H1 (cell line): ENCODE measurements around the gene PLEKHO1. TPM values are rescaled to one million over a fixed set of nuclear protein-coding genes. Genes with fewer than 3 reads are reported as not detected.

Source experiments
- CEBPB ChIP-seq: IDR thresholded peaks from 2 replicates; pipeline ENCODE4 v1.6.1; 2012; ENCODE audit warnings: low read depth, low read length
- CHD2 ChIP-seq: IDR thresholded peaks from 2 replicates; pipeline ENCODE4 v1.6.1; 2012; ENCODE audit warnings: low read length, improper control_type of control experiment
- KDM4A ChIP-seq: IDR thresholded peaks from one replicate; pipeline ENCODE4 v1.7.1; 2012; ENCODE audit warnings: low read depth, mild to moderate bottlenecking, moderate library complexity, low read length, inconsistent platforms; ENCODE audit not compliant: severe bottlenecking
- MAX ChIP-seq: IDR thresholded peaks from 2 replicates; pipeline ENCODE4 v1.6.1; 2012; ENCODE audit warnings: inconsistent platforms
- NANOG ChIP-seq: IDR thresholded peaks from 2 replicates; pipeline ENCODE4 v1.6.1; 2011; ENCODE audit warnings: low read length, low read depth, mild to moderate bottlenecking, inconsistent platforms; ENCODE audit not compliant: insufficient read depth, poor library complexity, severe bottlenecking
- NRF1 ChIP-seq: IDR thresholded peaks from 2 replicates; pipeline ENCODE4 v1.6.1; 2011; ENCODE audit warnings: mild to moderate bottlenecking, low read depth, low read length, improper control_type of control experiment
- PHF8 ChIP-seq: fragments of 200-600 bp; sonication (generic); conservative IDR thresholded peaks from 2 replicates; pipeline ENCODE4 v1.7.1; 2012; ENCODE audit warnings: low read depth, mild to moderate bottlenecking, inconsistent platforms, low read length, moderate library complexity
- POLR2A ChIP-seq, 2 experiments: IDR thresholded peaks; 1 replicate in 1 of 2; 2 replicates in 1 of 2; pipeline ENCODE4 v1.6.1; 2011; ENCODE audit warnings: low read depth in 2 of 2, low read length in 2 of 2, mild to moderate bottlenecking in 2 of 2; ENCODE audit errors: control extremely low read depth in 1 of 2
- RAD21 ChIP-seq, 2 experiments: IDR thresholded peaks in 1 of 2; conservative IDR thresholded peaks in 1 of 2; 2 replicates each; pipeline ENCODE4 v1.6.1; 2011; ENCODE audit warnings: low read depth in 2 of 2, low read length in 2 of 2, improper control_type of control experiment in 1 of 2, inconsistent platforms in 1 of 2, mild to moderate bottlenecking in 1 of 2, moderate library complexity in 1 of 2
- SIN3A ChIP-seq, 2 experiments: IDR thresholded peaks in 1 of 2; conservative IDR thresholded peaks in 1 of 2; 2 replicates each; pipeline ENCODE4 v1.6.1; 2011 to 2012; ENCODE audit warnings: low read length in 2 of 2, improper control_type of control experiment in 1 of 2, low read depth in 1 of 2, mild to moderate bottlenecking in 1 of 2
- SP2 ChIP-seq: IDR thresholded peaks from 2 replicates; pipeline ENCODE4 v1.6.1; 2012; ENCODE audit warnings: mild to moderate bottlenecking, low read length, inconsistent platforms
- SUZ12 ChIP-seq: fragments of 200-600 bp; sonication (generic); IDR thresholded peaks from 2 replicates; pipeline ENCODE4 v1.6.1; 2012; ENCODE audit warnings: mild to moderate bottlenecking, inconsistent platforms, low read length, moderate library complexity, mixed read lengths
- TAF1 ChIP-seq: IDR thresholded peaks from 2 replicates; pipeline ENCODE4 v1.6.1; 2011; ENCODE audit warnings: mild to moderate bottlenecking, low read depth, low read length
- TBP ChIP-seq: IDR thresholded peaks from 2 replicates; pipeline ENCODE4 v1.6.1; 2011; ENCODE audit warnings: low read depth, low read length, improper control_type of control experiment
- polyA plus RNA-seq, 7 experiments: library from polyadenylated mRNA; depleted of rRNA in 3 of 7; stranded (reverse) in 5 of 7; unstranded in 2 of 7; fragments of >200 nt in 5 of 7; fragments of 200-250 nt in 2 of 7; gene quantifications; 1 replicate in 5 of 7; 2 replicates in 1 of 7; 4 replicates in 1 of 7; pipeline versions ENCODE4 v1.2.1 to v1.2.3, GENCODE V29; 2011 to 2013; ENCODE audit warnings: missing spikeins in 2 of 7, mixed read lengths in 2 of 7
- total RNA-seq: library from RNA; stranded (reverse); fragmentation: NEBNext Ultra II Directional; extraction: Animal tissue kit (Norgen Biotek cat#: 25700); gene quantifications from 2 replicates; pipeline ENCODE4 v1.2.1, GENCODE V29; 2021
- TF ChIP-seq, protein P1 (sequence below), 3 experiments: IDR thresholded peaks; 1 replicate in 2 of 3; 2 replicates in 1 of 3; pipeline versions ENCODE4 v1.5.1 to v1.6.1; 2011; ENCODE audit warnings: low read length in 3 of 3, mild to moderate bottlenecking in 3 of 3, inconsistent platforms in 2 of 3, low read depth in 1 of 3, moderate library complexity in 1 of 3; ENCODE audit not compliant: insufficient read depth in 1 of 3; ENCODE audit errors: control extremely low read depth in 1 of 3

The PLEKHO1 gene
- total and polyA plus RNA-seq, 2 of the 8 experiments (the other 6 are each of a cell fraction or from before 2014, with no cell fraction given) = 23.2 to 37.0 TPM

- TF ChIP-seq SUZ12 = no peak
- TF ChIP-seq MAX = no peak
- TF ChIP-seq RAD21 (IDR thresholded peaks at IDR 0.05 in 1 of 2, conservative IDR thresholded peaks at IDR 0.05 in 1 of 2; ENCODE audit: low read depth in 2 of 2, low read length in 2 of 2) = no peak; a peak in 1 of 4 replicates
- TF ChIP-seq PHF8 = peak; percentile 8; the same call in 1 of the 2 replicates
- no peak for TF ChIP-seq CEBPB
- TF ChIP-seq TBP = 0 out of 2 replicates have a peak, but pooled peaks have one; percentile 15
- no peak for TF ChIP-seq NANOG
- peak in 1 of 2 experiments; percentile 16 for TF ChIP-seq POLR2A (IDR thresholded peaks at IDR 0.05; ENCODE audit: control extremely low read depth in 1 of 2, low read depth in 2 of 2, low read length in 2 of 2)
- 0 out of 4 replicates have a peak, but pooled peaks of 1 of the 2 experiments have one; percentile 21 for TF ChIP-seq SIN3A (conservative IDR thresholded peaks at IDR 0.05 in 1 of 2, IDR thresholded peaks at IDR 0.05 in 1 of 2; ENCODE audit: low read depth in 1 of 2, low read length in 2 of 2)
- peak; percentile 17 for TF ChIP-seq KDM4A
- no peak for TF ChIP-seq SP2
- 0 out of 2 replicates have a peak, but pooled peaks have one; percentile 42 for TF ChIP-seq TAF1
- TF ChIP-seq NRF1 = no peak
- no peak for TF ChIP-seq CHD2
- TF ChIP-seq, protein P1, sequence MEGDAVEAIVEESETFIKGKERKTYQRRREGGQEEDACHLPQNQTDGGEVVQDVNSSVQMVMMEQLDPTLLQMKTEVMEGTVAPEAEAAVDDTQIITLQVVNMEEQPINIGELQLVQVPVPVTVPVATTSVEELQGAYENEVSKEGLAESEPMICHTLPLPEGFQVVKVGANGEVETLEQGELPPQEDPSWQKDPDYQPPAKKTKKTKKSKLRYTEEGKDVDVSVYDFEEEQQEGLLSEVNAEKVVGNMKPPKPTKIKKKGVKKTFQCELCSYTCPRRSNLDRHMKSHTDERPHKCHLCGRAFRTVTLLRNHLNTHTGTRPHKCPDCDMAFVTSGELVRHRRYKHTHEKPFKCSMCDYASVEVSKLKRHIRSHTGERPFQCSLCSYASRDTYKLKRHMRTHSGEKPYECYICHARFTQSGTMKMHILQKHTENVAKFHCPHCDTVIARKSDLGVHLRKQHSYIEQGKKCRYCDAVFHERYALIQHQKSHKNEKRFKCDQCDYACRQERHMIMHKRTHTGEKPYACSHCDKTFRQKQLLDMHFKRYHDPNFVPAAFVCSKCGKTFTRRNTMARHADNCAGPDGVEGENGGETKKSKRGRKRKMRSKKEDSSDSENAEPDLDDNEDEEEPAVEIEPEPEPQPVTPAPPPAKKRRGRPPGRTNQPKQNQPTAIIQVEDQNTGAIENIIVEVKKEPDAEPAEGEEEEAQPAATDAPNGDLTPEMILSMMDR (IDR thresholded peaks at IDR 0.05; ENCODE audit: control extremely low read depth in 1 of 3, insufficient read depth in 1 of 3, low read depth in 1 of 3, low read length in 3 of 3) = no peak
These were observed 661 bp downstream of the PLEKHO1 start (continued) for GRCh38 chr1:150150133-150151021.
